ENCODE data around the gene ANKRD10. TPM values are rescaled to one million over a fixed set of nuclear protein-coding genes. Genes with fewer than 3 reads are reported as not detected.
"Not testable (repeated sequence)": the region's sequence is repeated elsewhere in the genome, so short reads cannot be mapped to it uniquely, and the experiment has no call there.

The ANKRD10 gene
- total RNA-seq, 1 experiment from 2014 or later = 190 TPM

- in situ Hi-C loops (cut with HindIII; ENCODE audit: low sequenced_read_pairs) = no loop called here
- no peak for DNase-seq (ENCODE audit: low spot score)
Observed at GRCh38 chr13:110841406-110841805, 73.5 kb downstream of the ANKRD10 start.

DNA sequence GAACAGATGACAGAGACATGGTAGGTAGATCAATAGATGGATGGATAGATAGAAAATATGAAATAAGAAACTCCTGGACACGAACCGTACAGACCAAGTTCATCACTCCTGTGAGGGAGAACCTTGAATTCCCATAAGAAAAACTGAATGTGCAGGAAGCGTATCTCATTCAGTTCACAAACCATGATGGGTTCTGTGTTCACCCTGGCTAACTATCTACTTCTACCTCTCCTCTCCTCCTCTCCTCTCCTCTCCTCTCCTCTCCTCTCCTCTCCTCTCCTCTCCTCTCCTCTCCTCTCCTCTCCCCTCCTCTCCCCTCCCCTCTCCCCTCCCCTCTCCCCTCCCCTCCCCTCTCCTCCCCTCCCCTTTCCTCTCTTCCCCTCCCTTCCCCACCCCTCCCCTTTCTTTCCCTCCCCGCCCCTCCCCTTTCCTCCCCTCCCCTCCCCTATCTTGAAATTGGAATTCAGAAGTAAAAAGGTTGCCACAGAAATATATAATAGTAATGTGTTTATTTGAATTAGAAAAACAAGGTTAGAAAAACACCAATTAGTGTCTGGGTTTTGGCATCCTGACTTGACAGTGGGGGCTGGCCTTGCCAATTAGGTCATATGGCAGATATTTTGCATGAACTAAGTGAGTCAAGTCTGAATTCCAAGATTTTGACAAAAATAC lies 75.9 kb downstream of the ANKRD10 start:
- in situ Hi-C loops (cut with HindIII; ENCODE audit: low sequenced_read_pairs) = no loop called here
- no peak for DNase-seq (ENCODE audit: low spot score)

- in situ Hi-C loops (cut with HindIII; ENCODE audit: low sequenced_read_pairs) = no loop called here
Observed at GRCh38 chr13:110838116-110838515, 76.8 kb downstream of the ANKRD10 start.

DNA sequence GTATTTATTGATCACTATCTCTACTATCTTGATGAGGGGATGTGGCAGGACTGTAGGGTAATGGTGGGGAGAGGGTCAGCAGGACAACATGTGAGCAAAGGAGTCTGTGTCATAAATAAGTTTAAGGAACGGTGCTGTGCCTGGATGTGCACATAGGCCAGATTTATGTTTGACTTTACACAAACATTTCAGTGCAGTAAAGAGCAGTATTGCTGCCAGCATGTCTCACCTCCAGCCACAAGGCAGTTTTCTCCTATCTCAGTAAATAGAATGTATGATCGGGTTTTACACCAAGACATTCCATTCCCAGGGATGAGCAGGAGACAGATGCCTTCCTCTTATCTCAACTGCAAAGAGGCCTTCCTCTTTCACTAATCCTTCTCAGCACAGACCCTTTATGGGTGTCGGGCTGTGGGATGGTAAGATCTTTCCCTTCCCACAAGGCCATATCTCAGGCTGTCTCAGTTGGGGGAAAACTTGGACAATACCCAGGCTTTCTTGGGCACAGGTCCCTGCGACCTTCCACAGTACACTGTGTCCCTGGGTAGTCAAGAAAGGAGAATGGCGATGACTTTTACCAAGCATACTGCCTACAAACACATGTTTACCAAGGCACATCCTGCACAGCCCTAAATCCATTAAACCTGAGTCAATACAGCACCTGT lies 77.3 kb downstream of the ANKRD10 start:
- DNase-seq (ENCODE audit: low spot score); in situ Hi-C loops (cut with HindIII; ENCODE audit: low sequenced_read_pairs): not testable (repeated sequence)

More at GRCh38 chr13:110838116-110838515, 76.8 kb downstream of the ANKRD10 start:
- DNase-seq (ENCODE audit: low spot score) = no peak

GRCh38 chr13:110836605-110836903 lies 78.3 kb downstream of the ANKRD10 start:
- in situ Hi-C loops (cut with HindIII; ENCODE audit: low sequenced_read_pairs) = no loop called here
- DNase-seq (ENCODE audit: low spot score) = no peak

DNA sequence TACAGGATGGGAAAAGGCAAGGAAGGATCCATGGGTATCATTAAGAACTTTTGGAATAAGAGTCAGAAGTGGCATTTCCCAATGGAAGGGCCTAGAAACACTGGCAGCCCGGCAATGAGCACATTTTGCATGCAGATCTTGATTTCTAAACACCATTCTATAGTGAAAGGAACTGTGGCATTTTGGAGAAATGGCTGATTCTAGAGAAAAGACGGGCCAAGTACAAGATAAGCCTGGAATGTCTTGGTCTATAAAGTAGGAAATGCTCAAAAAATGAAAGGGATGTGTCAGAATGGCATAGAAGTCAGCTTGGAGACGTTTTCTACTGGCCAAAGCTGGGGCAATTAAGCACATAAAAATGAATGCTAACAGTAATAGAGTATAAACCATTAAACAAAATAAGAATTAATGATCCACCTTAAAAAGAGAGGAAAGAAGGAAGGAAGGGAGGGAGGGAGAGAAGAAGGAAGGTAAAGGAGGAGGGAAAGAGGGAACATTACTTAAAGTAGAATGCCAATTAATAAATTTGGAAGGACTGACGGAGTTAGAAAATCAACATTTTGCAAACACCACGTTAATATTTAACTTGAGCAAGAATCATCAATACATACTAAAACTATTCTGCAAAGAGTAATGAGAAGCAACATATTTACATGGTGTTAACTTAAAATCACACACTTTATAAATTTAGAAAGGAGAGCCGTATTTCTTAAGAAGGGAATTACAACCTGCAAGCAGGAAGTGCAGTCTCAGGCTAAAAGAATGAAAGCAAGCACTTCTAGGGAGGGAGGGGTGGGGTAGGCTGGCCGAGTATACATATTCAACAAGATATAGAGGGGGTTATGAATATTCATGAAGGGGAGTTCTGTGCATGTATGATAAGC lies 78.9 kb downstream of the ANKRD10 start:
- no peak for DNase-seq (ENCODE audit: low spot score)
- in situ Hi-C loops (cut with HindIII; ENCODE audit: low sequenced_read_pairs) = no loop called here

GRCh38 chr13:110834572-110834971 lies 80.3 kb downstream of the ANKRD10 start:
- in situ Hi-C loops (cut with HindIII; ENCODE audit: low sequenced_read_pairs) = no loop called here
- no peak for DNase-seq (ENCODE audit: low spot score)

GRCh38 chr13:110832531-110832930 lies 82.3 kb downstream of the ANKRD10 start:
- in situ Hi-C loops (cut with HindIII; ENCODE audit: low sequenced_read_pairs) = no loop called here
- no peak for DNase-seq (ENCODE audit: low spot score)

GRCh38 chr13:110832205-110832479 lies 82.7 kb downstream of the ANKRD10 start:
- in situ Hi-C loops (cut with HindIII; ENCODE audit: low sequenced_read_pairs) = no loop called here

GRCh38 chr13:110831437-110832204 lies 83.2 kb downstream of the ANKRD10 start:
- in situ Hi-C loops (cut with HindIII; ENCODE audit: low sequenced_read_pairs) = no loop called here

More at GRCh38 chr13:110832205-110832479, 82.7 kb downstream of the ANKRD10 start:
- no peak for DNase-seq (ENCODE audit: low spot score)

DNA sequence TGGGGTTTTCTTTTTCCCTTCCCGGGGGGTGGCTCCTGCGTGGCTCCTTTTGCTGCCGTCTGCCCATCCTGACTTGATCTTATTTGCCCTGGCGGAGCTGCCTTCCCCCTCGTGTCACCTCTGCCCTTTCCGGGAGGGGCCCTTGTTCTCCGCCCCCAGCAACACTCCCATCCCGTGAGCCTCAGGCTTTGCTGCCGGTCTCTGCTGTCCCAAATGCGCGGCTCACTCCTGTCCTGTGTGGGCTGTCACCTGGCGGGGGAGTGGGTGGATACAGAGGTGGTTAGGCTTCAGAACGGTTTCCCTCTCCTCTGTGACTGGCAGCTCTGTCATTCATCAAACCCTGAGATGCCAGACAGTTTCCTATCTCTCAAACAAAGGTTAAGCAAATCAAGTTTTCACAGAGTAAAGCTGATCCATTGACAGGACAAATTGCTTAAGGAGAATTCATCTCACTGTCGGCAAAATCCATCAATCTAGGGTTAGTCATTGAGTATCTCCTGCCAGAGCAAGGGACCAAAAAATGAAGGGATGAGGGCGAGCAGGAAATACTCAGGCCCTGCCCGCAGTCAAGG lies 84.0 kb downstream of the ANKRD10 start:
- DNase-seq (ENCODE audit: low spot score) = no peak
- in situ Hi-C loops (cut with HindIII; ENCODE audit: low sequenced_read_pairs) = no loop called here

More at GRCh38 chr13:110831437-110832204, 83.2 kb downstream of the ANKRD10 start:
- no peak for DNase-seq (ENCODE audit: low spot score)

GRCh38 chr13:110830331-110830730 lies 84.5 kb downstream of the ANKRD10 start:
- in situ Hi-C loops (cut with HindIII; ENCODE audit: low sequenced_read_pairs) = no loop called here

DNA sequence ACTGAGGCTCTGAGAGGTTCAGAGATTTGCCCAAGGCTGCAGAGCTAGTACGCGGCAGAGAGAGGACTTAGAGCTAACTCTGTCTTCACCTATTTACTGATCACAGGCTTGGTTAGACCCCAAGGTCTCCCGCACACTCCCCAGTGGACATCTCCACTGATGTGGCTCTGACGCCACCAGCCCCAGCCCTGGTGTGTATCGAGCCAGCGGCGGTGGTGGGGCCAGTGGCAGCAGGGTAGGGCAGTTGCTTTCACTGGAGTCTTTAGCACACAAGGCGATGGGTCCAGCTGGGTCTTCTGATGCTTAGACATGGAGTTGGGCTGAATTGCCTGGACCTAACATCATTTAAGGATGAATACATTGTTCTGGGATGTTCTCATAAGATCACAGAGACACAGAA lies 85.4 kb downstream of the ANKRD10 start:
- DNase-seq (ENCODE audit: low spot score) = no peak
- in situ Hi-C loops (cut with HindIII; ENCODE audit: low sequenced_read_pairs) = no loop called here

More at GRCh38 chr13:110830331-110830730, 84.5 kb downstream of the ANKRD10 start:
- no peak for DNase-seq (ENCODE audit: low spot score)

DNA sequence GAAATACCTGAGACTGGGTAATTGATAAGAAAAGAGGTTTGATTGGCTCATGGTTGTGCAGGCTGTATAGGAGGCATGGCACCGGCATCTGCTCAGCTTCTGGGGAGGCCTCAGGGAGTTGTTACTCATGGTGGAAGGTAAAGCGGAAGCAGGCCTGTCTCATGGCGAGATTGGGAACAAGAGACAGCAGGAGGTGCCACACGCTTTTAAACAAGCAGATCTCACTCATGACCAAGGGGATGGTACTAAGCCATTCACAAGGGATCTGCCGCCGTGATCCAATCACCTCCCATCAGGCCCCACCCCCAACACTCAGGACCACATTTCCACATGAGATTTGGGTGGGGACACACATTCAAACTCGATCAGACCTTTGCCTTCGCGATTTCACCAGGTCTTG lies 86.2 kb downstream of the ANKRD10 start:
- in situ Hi-C loops (cut with HindIII; ENCODE audit: low sequenced_read_pairs) = no loop called here
- no peak for DNase-seq (ENCODE audit: low spot score)

Other genes with a start within 250 kb of the ANKRD10 start
- 91.1 and 97.3 TPM in 2 replicates for gene CARS2, start 209.0 kb downstream of the ANKRD10 start, total RNA-seq (2014; rRNA removed; shearing (Covaris generic))
- 25.1 and 31.4 TPM in 2 replicates for gene ING1, start 201.4 kb downstream of the ANKRD10 start, total RNA-seq (2014; rRNA removed; shearing (Covaris generic))
- 25.4 and 29.3 TPM in 2 replicates for gene ARHGEF7, start 200.2 kb upstream of the ANKRD10 start, total RNA-seq (2014; rRNA removed; shearing (Covaris generic))